HG02943 (cell line): ENCODE measurements around the gene TTYH1.

Source experiments
- ATAC-seq: cut with Tn5 transposase; IDR thresholded peaks from one replicate; pipeline ENCODE4 v1.9.1; 2021; ENCODE audit warnings: mild to moderate bottlenecking, low read depth, moderate library complexity; ENCODE audit not compliant: unreplicated experiment

TTYH1 gene

DNA sequence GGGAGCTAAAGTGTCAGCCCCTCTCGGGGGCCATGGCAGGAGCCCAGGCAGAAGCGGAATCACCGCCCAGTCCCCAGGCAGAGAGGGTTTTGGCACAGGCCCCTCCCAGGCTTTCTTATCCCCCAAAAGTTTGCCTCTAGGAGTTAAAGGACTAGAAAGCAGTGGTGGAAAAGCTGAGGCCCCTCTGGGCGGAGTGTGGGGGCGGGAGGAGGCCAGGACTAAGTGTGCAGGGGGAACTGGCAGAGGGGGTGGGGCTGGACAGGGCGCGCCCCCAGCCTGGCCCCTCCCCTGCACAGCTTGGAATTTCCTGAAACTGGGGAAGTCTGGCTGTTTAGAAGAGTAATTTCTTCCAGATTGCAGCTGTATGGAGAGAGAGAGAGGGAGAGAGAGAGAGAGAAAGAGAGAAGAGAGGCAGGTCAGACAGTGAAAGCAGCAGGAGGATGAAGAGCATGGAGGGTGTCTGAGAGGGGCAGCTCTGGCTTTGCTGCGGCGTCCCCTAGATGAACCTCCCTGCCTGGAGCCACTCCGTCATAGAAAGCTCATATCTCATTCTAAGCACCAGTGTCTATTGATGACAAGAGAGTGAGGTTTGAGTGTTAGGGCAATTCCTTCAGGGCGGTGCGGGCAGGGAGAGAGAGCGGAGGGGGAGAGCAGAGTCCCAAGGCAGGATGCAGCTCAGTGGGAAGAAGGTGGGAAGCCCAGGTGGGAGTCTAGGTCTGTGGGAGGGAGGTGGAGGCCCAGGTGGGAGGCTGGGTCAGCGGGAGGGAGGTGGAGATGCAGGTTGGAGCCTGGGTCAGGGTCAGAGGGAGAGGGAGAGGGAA is 58.0 kb downstream of the TTYH1 start, which contains the start of gene CDC42EP5:
CDC42EP5 (minus strand) TSS at position 226 of the 821 bp plus-strand sequence. CDS start 7,749 bp downstream, outside the sequence.
- ATAC-seq = no peak

DNA sequence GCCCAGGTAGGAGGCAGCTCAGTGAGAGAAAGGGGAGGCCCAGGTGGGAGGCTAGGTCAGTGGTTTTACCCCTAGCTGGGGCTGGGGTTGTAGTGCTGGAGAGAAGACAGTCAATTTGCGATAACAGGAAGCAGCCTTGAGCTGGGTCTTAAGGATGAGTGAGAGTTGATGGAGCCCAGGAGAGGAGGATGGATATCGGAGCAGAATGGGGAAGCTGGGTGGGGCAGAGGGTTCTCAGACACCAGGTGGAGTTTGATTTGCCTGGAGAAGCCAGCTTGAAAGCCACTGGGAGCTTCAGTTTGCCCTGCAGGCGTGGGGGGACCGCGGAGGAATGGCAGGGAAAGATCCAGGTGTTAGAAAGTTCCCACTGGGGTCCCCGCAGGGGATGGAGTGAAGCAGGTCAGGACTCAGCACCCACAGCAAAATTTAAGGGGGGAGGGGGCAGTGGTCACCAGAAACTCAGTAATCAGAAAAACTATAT is 58.7 kb downstream of the TTYH1 start:
- ATAC-seq = no peak

DNA sequence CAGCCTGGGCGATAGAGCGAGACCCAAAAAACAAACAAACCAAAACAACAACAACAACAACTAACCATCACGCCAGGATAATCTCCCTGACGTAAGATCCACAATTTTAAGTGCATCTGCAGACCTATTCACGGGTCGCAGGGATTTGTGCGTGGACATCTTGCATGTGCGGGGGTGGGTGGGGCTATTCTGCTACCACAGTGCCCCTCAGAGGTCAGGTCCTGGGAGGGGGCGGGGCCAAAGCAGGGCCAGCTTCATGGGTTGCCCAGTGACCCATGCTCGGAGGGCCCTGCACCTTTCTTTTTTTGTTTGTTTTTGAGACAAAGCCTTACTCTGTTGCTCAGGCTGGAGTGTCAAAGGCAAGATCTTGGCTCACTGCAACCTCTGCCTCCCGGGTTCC is 60.4 kb downstream of the TTYH1 start:
- ATAC-seq = no peak

DNA sequence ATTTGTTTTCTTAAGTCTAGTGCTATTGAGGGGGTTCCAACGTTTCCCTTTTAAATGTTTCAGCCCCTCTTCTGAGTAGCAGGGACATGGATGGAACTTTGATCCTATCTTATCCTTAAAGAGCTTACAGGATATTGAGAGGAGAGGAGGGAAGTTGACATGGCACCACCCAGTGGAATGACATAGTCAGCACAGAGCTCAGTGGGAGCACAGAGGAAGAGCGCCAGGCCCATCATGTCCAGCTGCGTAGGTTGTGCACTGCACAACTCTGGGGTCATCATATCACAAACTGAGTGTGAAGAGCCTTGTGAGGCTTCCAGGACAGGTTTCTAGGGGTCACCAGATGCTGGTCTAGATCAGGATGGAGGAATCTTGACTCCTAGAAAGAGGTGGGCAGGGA is 62.4 kb downstream of the TTYH1 start:
- ATAC-seq = no peak

DNA sequence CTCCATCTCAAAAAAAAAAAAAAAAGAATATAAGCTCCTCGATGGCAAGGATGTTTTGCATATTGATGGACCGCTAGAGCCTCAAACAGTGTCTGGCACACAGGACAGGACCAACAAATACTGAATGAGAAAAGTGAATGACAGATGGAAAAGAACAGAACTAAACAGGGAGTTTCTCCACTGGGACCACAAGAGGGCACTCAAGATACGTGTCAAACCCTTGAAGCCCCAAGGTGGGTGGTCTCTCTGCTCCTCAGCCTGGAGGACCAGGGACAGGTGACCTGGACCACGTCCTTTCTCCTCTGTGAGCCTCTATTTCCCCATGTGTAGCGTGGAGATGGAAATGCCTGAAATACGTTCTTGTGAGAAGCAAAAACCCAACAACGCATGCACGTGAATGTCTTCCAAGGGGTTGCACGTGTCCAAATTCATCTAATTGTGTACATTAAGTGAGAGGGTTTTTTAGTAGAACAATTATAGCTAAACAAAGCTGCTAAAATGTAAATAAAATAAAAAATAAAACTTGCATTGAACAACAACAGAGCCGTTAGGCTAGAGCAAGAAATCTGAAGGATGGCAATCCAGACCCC is 63.5 kb downstream of the TTYH1 start:
- no peak for ATAC-seq

DNA sequence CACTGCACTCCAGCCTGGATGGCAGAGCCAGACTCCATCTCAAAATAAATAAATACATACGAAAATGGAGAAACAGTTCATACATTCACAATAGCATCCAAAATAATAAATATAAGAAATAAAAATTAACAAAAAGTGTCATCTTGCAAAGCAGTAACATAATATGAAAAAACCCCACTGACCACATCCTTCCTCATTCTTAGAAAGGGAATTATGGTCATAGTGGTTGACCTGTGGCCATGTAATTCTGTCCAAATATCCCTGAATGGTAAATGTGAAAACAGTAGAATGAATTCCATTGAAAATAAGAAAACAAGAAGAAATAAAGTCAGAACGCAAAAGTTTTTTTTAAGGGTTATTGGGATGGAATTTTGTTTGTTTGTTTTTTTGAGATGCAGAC is 64.8 kb downstream of the TTYH1 start:
- no peak for ATAC-seq

DNA sequence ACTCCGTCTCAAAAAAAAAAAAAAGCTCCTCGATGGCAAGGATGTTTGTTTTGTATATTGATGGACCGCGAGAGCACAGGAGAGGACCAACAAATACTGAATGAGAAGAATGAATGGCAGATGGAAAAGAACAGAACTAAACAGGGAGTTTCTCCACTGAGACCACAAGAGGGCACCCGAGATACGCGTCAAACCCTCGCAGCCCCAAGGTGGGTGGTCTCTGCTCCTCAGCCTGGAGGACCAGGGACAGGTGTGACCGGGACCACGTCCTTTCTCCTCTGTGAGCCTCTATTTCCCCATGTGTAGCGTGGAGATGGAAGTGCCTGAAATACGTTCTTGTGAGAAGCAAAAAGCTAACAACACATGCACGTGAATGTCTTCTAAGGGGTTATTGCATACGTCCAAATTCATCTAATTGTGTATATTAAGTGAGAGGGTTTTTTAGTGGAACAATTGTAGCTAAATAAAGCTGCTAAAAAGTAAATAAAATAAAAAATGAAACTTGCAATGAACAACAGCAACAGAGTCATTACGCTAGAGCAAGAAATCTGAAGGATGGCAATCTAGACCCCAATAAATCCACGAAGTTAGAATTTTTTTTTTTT is 66.2 kb downstream of the TTYH1 start:
- ATAC-seq = no peak

DNA sequence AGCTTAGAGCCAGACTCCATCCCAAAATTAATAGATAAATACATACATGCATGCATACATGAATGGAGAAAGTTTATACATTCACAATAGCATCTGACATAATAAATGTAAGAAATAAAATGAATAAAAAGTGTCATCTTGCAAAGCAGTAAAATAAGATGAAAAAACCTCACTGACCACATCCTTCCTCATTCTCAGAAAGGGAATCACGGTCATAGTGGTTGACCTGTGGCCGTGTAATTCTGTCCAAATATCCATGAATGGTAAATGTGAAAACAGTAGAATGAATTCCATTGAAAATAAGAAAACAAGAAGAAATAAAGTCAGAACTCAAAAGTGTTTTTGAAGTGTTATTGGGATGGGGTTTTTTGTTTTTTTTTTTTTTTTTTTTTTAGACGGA is 67.6 kb downstream of the TTYH1 start:
- ATAC-seq = no peak

DNA sequence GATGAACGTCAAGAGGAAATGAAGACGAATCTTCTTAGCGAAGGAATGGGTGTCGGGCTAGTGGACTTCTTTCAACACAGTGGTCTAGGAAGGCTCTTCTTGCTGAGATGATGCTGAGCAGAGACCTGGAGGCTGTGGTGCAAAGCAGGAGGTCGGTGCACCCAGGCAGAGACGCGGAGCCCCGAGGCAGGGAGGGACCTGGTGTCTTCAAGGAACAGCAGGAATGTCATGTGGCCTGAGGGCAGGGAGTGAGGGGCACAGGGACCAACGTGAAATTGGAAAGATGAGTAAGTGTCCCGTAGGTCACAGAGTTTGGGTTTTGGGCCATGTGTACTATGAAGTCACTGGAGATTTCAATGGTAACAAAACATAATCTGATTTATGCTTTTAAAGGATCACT is 69.2 kb downstream of the TTYH1 start:
- ATAC-seq = no peak

DNA sequence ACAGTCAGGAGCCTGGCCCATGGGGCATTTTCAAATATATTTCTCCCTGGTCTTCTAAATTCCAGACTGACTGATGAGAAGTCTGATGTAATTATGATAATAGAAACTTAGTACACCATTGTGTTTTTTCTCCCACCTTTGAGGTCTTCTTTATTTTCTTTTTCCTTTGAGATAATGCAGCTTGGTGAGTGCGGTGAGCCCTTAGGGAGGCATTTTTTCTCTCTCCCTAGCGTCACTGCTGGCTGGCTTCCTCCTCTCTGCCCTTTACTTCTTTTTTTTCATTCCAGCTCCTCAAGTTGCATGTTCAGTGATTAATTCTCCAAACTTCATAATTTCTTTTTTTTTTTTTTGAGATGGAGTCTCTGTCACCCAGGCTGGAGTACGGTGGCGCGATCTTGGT is 70.6 kb downstream of the TTYH1 start:
- no peak for ATAC-seq
